A549 (cell line): ENCODE results near the gene MRPS35.

ENCODE experiments used
- BHLHE40 ChIP-seq: IDR thresholded peaks from 2 replicates; pipeline ENCODE4 v1.6.1; 2012; ENCODE audit warnings: low read depth, low read length, inconsistent platforms
- CBX2 ChIP-seq: fragments of 200-600 bp; sonication (generic); IDR thresholded peaks from 2 replicates; pipeline ENCODE4 v1.6.1; 2016; ENCODE audit warnings: low read depth, mild to moderate bottlenecking, borderline replicate concordance
- CTCF ChIP-seq: fragments of >200 bp; sonication (Bioruptor Twin); formaldehyde crosslinking; IDR thresholded peaks from 3 replicates; pipeline ENCODE4 v1.5.1; 2016
- EP300 ChIP-seq, 2 experiments: fragments of >200 bp; sonication (Bioruptor Twin); formaldehyde crosslinking; IDR thresholded peaks; 2 replicates in 1 of 2; 3 replicates in 1 of 2; pipeline ENCODE4 v1.6.1; 2016 to 2017
- HMGXB4 ChIP-seq: fragments of 250-450 bp; sonication (Bioruptor Pico); IDR thresholded peaks from 2 replicates; pipeline ENCODE4 v1.5.0; 2021; ENCODE audit warnings: mild to moderate bottlenecking, moderate library complexity, borderline replicate concordance
- JUN ChIP-seq, 2 experiments: fragments of >200 bp; sonication (Bioruptor Twin); formaldehyde crosslinking; IDR thresholded peaks; 2 replicates in 1 of 2; 3 replicates in 1 of 2; pipeline ENCODE4 v1.6.1; 2016 to 2017
- JUNB ChIP-seq: fragments of >200 bp; sonication (Bioruptor Twin); formaldehyde crosslinking; IDR thresholded peaks from 2 replicates; pipeline ENCODE4 v1.6.1; 2016
- KDM1A ChIP-seq: fragments of 200-600 bp; sonication (generic); IDR thresholded peaks from 2 replicates; pipeline ENCODE4 v1.6.1; 2016; ENCODE audit warnings: low read depth, mild to moderate bottlenecking
- MAX ChIP-seq: IDR thresholded peaks from 2 replicates; pipeline ENCODE4 v1.6.1; 2012
- POLR2A ChIP-seq: IDR thresholded peaks from 2 replicates; pipeline ENCODE4 v1.6.1; 2012; ENCODE audit warnings: mild to moderate bottlenecking, low read length
- RFX5 ChIP-seq: fragments of 450-650 bp; IDR thresholded peaks from 2 replicates; pipeline ENCODE4 v1.7.1; 2014; ENCODE audit warnings: antibody characterized with exemption, mild to moderate bottlenecking, moderate library complexity
- SMC3 ChIP-seq: fragments of >200 bp; sonication (Bioruptor Twin); formaldehyde crosslinking; IDR thresholded peaks from 3 replicates; pipeline ENCODE4 v1.6.1; 2018; ENCODE audit warnings: inconsistent platforms
- TF ChIP-seq, protein P1 (sequence below): IDR thresholded peaks from 2 replicates; pipeline ENCODE4 v1.6.1; 2012

DNA sequence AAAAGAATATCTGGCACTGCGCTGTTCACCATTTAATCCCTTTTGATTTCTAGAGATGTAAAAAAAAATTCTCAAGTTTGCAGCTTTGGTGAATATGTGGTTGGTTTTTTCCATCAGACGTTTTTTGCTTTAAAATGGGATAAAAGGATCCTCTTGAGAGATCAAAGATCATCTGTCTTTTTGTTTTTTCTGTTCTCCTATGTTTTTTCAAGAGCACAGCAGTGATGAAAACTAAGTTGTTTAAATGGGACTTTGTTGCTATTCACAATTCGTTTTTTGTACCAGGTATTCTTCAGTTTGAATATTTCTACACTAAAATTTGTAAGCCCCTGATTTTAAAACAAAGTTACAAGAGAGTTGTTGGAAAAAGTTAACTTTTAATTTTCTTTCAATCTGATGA lies 44.1 kb upstream of the MRPS35 start:
- no peak for TF ChIP-seq EP300 (IDR thresholded peaks at IDR 0.05)
- no peak for TF ChIP-seq CTCF
- no peak for TF ChIP-seq CBX2
- no peak for TF ChIP-seq POLR2A
- no peak for TF ChIP-seq JUN (IDR thresholded peaks at IDR 0.05)
- TF ChIP-seq SMC3: no peak
- TF ChIP-seq HMGXB4: no peak
- TF ChIP-seq MAX: no peak
- no peak for TF ChIP-seq JUNB
- no peak for TF ChIP-seq BHLHE40
- TF ChIP-seq KDM1A: no peak
- TF ChIP-seq RFX5: no peak
- TF ChIP-seq, protein P1, sequence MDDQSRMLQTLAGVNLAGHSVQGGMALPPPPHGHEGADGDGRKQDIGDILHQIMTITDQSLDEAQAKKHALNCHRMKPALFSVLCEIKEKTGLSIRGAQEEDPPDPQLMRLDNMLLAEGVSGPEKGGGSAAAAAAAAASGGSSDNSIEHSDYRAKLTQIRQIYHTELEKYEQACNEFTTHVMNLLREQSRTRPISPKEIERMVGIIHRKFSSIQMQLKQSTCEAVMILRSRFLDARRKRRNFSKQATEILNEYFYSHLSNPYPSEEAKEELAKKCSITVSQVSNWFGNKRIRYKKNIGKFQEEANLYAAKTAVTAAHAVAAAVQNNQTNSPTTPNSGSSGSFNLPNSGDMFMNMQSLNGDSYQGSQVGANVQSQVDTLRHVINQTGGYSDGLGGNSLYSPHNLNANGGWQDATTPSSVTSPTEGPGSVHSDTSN: no peak
